HG02943 (cell line): Measurements from ENCODE around the gene TSPAN7.

Experiments used
- ATAC-seq: cut with Tn5 transposase; IDR thresholded peaks from one replicate; pipeline ENCODE4 v1.9.1; 2021; ENCODE audit warnings: mild to moderate bottlenecking, low read depth, moderate library complexity; ENCODE audit not compliant: unreplicated experiment

Gene TSPAN7

GRCh38 chrX:38639730-38640129 lies 78.4 kb downstream of the TSPAN7 start:
- no peak for ATAC-seq

GRCh38 chrX:38641197-38641596 lies 79.9 kb downstream of the TSPAN7 start:
- no peak for ATAC-seq

GRCh38 chrX:38643903-38644302 lies 82.6 kb downstream of the TSPAN7 start:
- no peak for ATAC-seq

GRCh38 chrX:38646129-38646528 lies 84.8 kb downstream of the TSPAN7 start:
- ATAC-seq, result no peak

GRCh38 chrX:38649221-38649620 lies 87.9 kb downstream of the TSPAN7 start:
- ATAC-seq, result no peak

- no peak for ATAC-seq
Measured at GRCh38 chrX:38649674-38650647, 88.6 kb downstream of the TSPAN7 start.

- ATAC-seq, result no peak
Measured at GRCh38 chrX:38651625-38652601, 90.6 kb downstream of the TSPAN7 start.

DNA sequence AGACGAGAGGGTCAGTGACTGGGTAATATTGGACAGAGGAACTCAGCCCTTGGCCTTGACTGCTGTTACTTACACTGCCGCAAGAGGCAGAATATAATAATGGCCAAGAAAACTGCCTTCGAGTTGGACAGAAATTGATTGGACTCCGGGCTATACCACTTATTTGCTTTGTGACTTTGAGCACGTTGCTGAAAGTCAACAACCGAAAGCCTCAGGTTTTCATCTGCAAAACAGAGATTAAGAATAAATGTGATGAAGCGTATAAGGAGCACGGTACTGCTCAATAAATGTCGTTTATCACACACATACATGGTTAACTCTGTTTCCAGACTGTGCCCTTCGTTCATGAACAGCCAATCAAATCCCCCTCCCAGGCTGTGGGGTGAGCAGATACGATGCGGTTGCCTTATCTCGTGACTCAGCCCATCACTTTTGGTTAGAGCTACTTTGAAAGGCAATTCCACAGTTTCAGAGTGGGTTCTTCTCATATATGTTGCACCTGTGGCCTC lies 91.6 kb downstream of the TSPAN7 start:
- ATAC-seq, result no peak

DNA sequence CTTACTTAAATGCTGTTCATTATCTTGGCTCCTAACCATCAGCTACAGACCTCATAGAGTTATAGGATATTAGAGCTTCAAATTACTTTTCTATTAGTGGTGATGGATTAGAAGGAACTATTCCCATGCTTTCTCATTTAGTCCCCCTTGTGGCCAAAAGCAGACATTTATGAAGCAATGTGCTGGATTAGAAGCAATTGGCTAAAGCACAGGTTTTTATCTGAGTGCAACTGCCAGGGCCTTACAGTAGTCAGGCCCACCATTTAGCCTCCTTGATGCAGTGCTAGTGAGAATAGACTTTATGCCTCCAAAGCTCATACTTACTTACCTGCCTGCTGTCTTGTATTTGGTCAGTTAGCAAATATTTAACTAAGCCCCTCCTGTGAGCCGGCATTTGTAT lies 93.0 kb downstream of the TSPAN7 start:
- no peak for ATAC-seq

DNA sequence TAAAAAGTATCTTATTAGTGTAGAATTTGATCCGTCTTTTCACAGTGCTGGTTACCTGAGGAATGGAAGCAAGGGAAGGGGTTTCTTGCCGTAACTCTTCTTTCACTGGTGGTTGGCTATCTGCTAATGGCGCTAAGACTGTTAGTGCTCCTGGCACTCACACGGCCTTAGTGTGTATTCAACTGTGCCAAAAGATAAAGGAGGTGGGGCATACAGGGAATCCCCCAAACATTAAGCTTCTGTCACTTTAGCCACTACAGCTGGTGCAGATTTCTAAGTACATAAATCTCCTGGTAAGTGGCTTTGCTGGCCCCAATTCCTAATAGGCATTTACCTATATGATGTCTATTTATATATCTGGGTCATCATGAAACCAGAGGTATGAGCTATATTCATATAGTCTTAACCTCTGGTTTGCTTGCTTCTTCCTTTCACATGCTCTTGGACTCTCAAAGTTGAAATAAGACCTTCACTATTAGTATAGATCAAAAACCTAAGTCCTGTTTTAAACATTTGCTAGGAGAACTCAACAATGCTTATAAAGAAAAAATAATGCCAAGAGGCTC lies 95.1 kb downstream of the TSPAN7 start:
- ATAC-seq, result no peak

DNA sequence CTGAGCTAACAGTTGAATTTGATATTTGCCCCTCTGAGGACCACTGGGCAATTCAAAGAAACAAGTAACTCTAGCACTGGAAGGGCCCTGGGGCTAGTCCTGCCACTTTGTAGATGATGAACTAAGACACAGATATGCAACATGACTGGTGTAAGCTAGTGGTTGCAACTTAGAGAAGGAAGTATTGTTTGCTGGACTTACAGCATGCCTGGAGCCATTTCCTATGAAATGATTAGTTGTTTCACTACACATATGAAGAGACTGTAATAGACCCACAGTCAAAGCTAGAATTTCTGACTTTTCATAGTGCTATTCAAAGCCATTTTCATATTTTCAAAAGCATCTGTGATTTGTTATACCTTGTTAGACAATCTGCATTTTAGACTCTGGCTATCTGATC lies 96.2 kb downstream of the TSPAN7 start:
- ATAC-seq, result no peak

- ATAC-seq, result no peak
Measured at GRCh38 chrX:38660395-38661102, 99.2 kb downstream of the TSPAN7 start.

- no peak for ATAC-seq
Measured at GRCh38 chrX:38661103-38661441, 99.7 kb downstream of the TSPAN7 start.

- ATAC-seq, result no peak
Measured at GRCh38 chrX:38661561-38661960, 100.2 kb downstream of the TSPAN7 start.

- ATAC-seq, result no peak
Measured at GRCh38 chrX:38662640-38663039, 101.3 kb downstream of the TSPAN7 start.

- no peak for ATAC-seq
Measured at GRCh38 chrX:38664285-38664684, 102.9 kb downstream of the TSPAN7 start.

DNA sequence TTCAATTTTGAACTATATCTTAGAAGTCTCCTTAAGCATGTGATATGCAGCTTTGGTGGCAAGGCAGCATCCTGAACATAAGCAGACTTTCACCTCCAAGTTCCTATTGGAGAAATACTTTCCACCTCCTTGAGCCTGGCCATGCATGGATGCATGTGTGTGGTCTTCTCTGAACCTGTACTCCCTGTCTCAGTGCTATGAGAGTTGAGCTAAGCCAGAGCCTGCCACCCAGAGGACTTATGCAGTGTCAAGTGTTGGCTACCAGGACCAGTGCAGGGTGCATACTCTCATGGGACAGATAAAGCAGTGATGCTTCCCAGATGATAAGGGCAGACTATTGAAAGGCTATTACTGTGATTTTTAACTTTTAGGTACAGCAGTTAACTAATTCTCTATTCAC lies 105.6 kb downstream of the TSPAN7 start:
- no peak for ATAC-seq

GRCh38 chrX:38668771-38669170 lies 107.4 kb downstream of the TSPAN7 start:
- ATAC-seq, result no peak

- ATAC-seq, result no peak
Measured at GRCh38 chrX:38669428-38669827, 108.1 kb downstream of the TSPAN7 start.

- no peak for ATAC-seq
Measured at GRCh38 chrX:38672646-38673045, 111.3 kb downstream of the TSPAN7 start.
